ENCODE measurements around the gene WFDC1.

DNA sequence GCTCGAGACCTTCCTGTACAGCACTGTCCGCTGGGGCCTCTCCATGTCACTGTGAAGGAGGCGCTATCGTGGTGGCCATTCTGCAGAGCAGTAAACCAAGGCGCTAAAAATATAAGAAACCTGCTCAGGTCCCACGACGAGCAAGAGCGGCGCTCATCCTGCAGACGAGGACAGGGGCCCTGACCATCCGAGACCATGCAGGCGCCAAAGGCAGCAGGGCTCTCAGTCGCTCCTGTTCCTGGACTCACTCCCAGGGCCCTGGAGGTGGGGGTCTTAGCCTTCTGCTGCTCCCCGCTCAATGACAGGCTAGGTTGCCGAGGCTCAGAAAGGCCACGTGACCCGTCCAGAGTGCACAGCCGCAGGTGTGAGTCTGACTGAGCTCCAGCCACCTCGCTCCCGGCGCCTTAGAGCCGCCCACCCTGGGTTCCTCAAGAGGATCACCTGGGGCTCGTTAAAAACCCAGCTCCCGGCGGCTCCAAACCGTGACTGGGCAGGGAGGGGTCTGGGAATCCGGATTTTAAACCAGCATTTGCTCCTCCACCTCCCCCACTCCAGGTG, 73.2 kb downstream of the WFDC1 start:
- no peak for TF ChIP-seq GABPA (IDR thresholded peaks at IDR 0.05; ENCODE audit: low read depth)
- TF ChIP-seq, protein P1, sequence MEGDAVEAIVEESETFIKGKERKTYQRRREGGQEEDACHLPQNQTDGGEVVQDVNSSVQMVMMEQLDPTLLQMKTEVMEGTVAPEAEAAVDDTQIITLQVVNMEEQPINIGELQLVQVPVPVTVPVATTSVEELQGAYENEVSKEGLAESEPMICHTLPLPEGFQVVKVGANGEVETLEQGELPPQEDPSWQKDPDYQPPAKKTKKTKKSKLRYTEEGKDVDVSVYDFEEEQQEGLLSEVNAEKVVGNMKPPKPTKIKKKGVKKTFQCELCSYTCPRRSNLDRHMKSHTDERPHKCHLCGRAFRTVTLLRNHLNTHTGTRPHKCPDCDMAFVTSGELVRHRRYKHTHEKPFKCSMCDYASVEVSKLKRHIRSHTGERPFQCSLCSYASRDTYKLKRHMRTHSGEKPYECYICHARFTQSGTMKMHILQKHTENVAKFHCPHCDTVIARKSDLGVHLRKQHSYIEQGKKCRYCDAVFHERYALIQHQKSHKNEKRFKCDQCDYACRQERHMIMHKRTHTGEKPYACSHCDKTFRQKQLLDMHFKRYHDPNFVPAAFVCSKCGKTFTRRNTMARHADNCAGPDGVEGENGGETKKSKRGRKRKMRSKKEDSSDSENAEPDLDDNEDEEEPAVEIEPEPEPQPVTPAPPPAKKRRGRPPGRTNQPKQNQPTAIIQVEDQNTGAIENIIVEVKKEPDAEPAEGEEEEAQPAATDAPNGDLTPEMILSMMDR (IDR thresholded peaks at IDR 0.05; ENCODE audit: insufficient read depth, low read length) = no peak
- TF ChIP-seq, protein P2, sequence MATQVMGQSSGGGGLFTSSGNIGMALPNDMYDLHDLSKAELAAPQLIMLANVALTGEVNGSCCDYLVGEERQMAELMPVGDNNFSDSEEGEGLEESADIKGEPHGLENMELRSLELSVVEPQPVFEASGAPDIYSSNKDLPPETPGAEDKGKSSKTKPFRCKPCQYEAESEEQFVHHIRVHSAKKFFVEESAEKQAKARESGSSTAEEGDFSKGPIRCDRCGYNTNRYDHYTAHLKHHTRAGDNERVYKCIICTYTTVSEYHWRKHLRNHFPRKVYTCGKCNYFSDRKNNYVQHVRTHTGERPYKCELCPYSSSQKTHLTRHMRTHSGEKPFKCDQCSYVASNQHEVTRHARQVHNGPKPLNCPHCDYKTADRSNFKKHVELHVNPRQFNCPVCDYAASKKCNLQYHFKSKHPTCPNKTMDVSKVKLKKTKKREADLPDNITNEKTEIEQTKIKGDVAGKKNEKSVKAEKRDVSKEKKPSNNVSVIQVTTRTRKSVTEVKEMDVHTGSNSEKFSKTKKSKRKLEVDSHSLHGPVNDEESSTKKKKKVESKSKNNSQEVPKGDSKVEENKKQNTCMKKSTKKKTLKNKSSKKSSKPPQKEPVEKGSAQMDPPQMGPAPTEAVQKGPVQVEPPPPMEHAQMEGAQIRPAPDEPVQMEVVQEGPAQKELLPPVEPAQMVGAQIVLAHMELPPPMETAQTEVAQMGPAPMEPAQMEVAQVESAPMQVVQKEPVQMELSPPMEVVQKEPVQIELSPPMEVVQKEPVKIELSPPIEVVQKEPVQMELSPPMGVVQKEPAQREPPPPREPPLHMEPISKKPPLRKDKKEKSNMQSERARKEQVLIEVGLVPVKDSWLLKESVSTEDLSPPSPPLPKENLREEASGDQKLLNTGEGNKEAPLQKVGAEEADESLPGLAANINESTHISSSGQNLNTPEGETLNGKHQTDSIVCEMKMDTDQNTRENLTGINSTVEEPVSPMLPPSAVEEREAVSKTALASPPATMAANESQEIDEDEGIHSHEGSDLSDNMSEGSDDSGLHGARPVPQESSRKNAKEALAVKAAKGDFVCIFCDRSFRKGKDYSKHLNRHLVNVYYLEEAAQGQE (IDR thresholded peaks at IDR 0.05; ENCODE audit: insufficient replicate concordance, low read depth) = no peak
- no peak for TF ChIP-seq POLR2AphosphoS5 (IDR thresholded peaks at IDR 0.05; ENCODE audit: low read depth)

Data from HL-60 (cell line).